Mesenchymal stem cell (in vitro differentiated cells and primary cell): ENCODE data around the gene SLC16A10.
A peak's percentile ranks its signal among the peaks of the same experiment; 100 is the strongest.

Experiments
- DNase-seq: peaks from one replicate; pipeline ENCODE4 v3.0.0-alpha.2; 2013
- H2AFZ ChIP-seq: one replicate; pipeline ENCODE4 v1.6.1; 2013; ENCODE audit warnings: low read depth, mild to moderate bottlenecking, control low read depth, inconsistent platforms, low read length, moderate library complexity
- H2AK5ac ChIP-seq: 2 replicates; pipeline ENCODE4 v1.6.1; 2013; ENCODE audit warnings: low read length, moderate library complexity, mild to moderate bottlenecking, inconsistent platforms; ENCODE audit not compliant: severe bottlenecking
- H2BK120ac ChIP-seq: one replicate; pipeline ENCODE4 v1.6.1; 2013; ENCODE audit warnings: low read depth, mild to moderate bottlenecking, inconsistent platforms, low read length, moderate library complexity
- H2BK12ac ChIP-seq, 2 experiments: one replicate each; pipeline ENCODE4 v1.6.1; 2013; ENCODE audit warnings: inconsistent platforms in 2 of 2, low read length in 2 of 2, mild to moderate bottlenecking in 2 of 2, moderate library complexity in 2 of 2, control low read depth in 1 of 2
- H2BK15ac ChIP-seq: one replicate; pipeline ENCODE4 v1.6.1; 2013; ENCODE audit warnings: mild to moderate bottlenecking, low read depth, inconsistent platforms; ENCODE audit not compliant: poor library complexity, severe bottlenecking
- H2BK5ac ChIP-seq: 2 replicates; pipeline ENCODE4 v1.6.1; 2013; ENCODE audit warnings: low read depth, mild to moderate bottlenecking, low read length, control low read depth, inconsistent platforms; ENCODE audit not compliant: poor library complexity, severe bottlenecking
- H3K14ac ChIP-seq, 2 experiments: one replicate each; pipeline ENCODE4 v1.6.1; 2013; ENCODE audit warnings: inconsistent platforms in 2 of 2, low read length in 2 of 2, control low read depth in 1 of 2, mild to moderate bottlenecking in 1 of 2, moderate library complexity in 1 of 2
- H3K18ac ChIP-seq, 2 experiments: one replicate each; pipeline ENCODE4 v1.6.1; 2013; ENCODE audit warnings: inconsistent platforms in 2 of 2, low read length in 2 of 2, control low read depth in 1 of 2, low read depth in 1 of 2, mild to moderate bottlenecking in 1 of 2
- H3K23ac ChIP-seq, 2 experiments: one replicate each; pipeline ENCODE4 v1.6.1; 2013; ENCODE audit warnings: inconsistent platforms in 2 of 2, low read length in 2 of 2, mild to moderate bottlenecking in 2 of 2, moderate library complexity in 2 of 2, control low read depth in 1 of 2
- H3K27ac ChIP-seq: 2 replicates; pipeline ENCODE4 v1.5.1; 2013; ENCODE audit warnings: mild to moderate bottlenecking, moderate library complexity, low read length, control low read depth, inconsistent platforms; ENCODE audit not compliant: poor library complexity, severe bottlenecking
- H3K27me3 ChIP-seq, 2 experiments: 2 replicates each; pipeline versions ENCODE4 v1.6.1 to v1.7.0; 2013; ENCODE audit warnings: low read length in 2 of 2, mild to moderate bottlenecking in 2 of 2, moderate library complexity in 2 of 2, control low read depth in 1 of 2, inconsistent platforms in 1 of 2; ENCODE audit not compliant: control insufficient read depth in 1 of 2, insufficient read depth in 1 of 2
- H3K36me3 ChIP-seq, 2 experiments: 2 replicates each; pipeline versions ENCODE4 v1.6.1 to v1.7.0; 2013; ENCODE audit warnings: low read length in 2 of 2, control low read depth in 1 of 2, inconsistent platforms in 1 of 2, low read depth in 1 of 2, mild to moderate bottlenecking in 1 of 2; ENCODE audit not compliant: insufficient read depth in 2 of 2, control insufficient read depth in 1 of 2
- H3K4ac ChIP-seq, 2 experiments: one replicate each; pipeline ENCODE4 v1.6.1; 2013; ENCODE audit warnings: inconsistent platforms in 2 of 2, low read length in 2 of 2, mild to moderate bottlenecking in 2 of 2, moderate library complexity in 2 of 2, control low read depth in 1 of 2, low read depth in 1 of 2
- H3K4me1 ChIP-seq: 2 replicates; pipeline ENCODE4 v1.6.1; 2013; ENCODE audit warnings: low read depth, low read length, control low read depth; ENCODE audit not compliant: control insufficient read depth, insufficient read depth
- H3K4me2 ChIP-seq: 2 replicates; pipeline ENCODE4 v1.6.1; 2013; ENCODE audit warnings: low read length, mild to moderate bottlenecking, inconsistent platforms; ENCODE audit not compliant: poor library complexity, severe bottlenecking
- H3K4me3 ChIP-seq, 2 experiments: 2 replicates each; pipeline versions ENCODE4 v1.5.1 to v1.7.0; 2013; ENCODE audit warnings: low read length in 2 of 2, mild to moderate bottlenecking in 2 of 2, control low read depth in 1 of 2, low read depth in 1 of 2; ENCODE audit not compliant: insufficient read depth in 1 of 2
- H3K79me1 ChIP-seq: replicated peaks from 2 replicates; pipeline ENCODE4 v1.6.1; 2013; ENCODE audit warnings: mild to moderate bottlenecking, control low read depth, low read length, inconsistent platforms; ENCODE audit not compliant: poor library complexity, severe bottlenecking
- H3K9ac ChIP-seq: 2 replicates; pipeline ENCODE4 v1.7.0; 2013; ENCODE audit warnings: mild to moderate bottlenecking, low read length, moderate library complexity
- H3K9me3 ChIP-seq: 2 replicates; pipeline ENCODE4 v1.7.0; 2013; ENCODE audit warnings: mild to moderate bottlenecking, low read length; ENCODE audit not compliant: control insufficient read depth
- H4K8ac ChIP-seq: one replicate; pipeline ENCODE4 v1.6.1; 2013; ENCODE audit warnings: inconsistent platforms, mild to moderate bottlenecking, low read length, moderate library complexity
- H4K91ac ChIP-seq: one replicate; pipeline ENCODE4 v1.6.1; 2013; ENCODE audit warnings: mild to moderate bottlenecking, low read length, inconsistent platforms
- WGBS: methylation state at CpG from one replicate; pipeline ENCODE4 v1.1.7; 2013; ENCODE audit warnings: mixed read lengths; 5-methylcytosine and 5-hydroxymethylcytosine counted together

Gene SLC16A10

DNA sequence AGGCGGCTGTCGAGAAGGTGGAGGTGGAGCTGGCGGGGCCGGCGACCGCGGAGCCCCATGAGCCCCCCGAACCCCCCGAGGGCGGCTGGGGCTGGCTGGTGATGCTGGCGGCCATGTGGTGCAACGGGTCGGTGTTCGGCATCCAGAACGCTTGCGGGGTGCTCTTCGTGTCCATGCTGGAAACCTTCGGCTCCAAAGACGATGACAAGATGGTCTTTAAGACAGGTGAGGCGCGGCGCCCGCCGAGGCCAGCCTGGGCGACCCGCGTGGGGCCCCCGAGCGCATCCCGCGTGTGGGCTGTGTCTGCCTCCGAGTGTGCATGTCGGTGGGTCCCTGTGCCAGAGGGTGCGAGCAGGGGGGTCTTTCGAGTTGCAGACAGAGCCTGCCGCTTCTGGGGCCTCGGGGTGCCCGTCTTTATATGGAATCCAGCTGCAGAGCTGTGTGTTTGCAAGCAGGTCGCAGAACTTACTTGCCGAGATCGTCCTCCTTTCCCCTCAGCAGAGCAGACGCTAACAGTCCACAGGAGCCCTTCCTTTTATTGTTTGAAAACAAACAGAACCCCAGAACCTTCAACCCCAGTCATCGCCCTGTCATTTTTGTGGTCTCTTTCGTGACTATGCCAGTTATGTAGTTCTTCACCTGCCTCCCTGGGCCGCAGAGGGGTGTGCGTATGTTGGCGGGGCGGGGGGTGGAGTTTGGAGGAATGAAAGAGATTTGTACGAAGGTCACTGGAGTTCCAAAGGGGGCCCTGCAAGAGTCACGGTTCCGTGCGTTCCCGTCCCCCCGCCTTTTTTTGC, 766 bp downstream of the SLC16A10 start:
- Histone ChIP-seq H2AFZ (no peak overlapping the region), H2BK15ac (no peak overlapping the region), H3K4me2 (peak overlapping the region; percentile 55), H2BK5ac (no peak overlapping the region), H3K4me1 (peaks cover 12% of the 10 kb centered on the region), H3K27me3 (peaks cover 15 to 73% of the 10 kb centered on the region in 2 experiments), H3K27ac (no peak overlapping the region), H4K91ac (no peak overlapping the region), H3K23ac (peak overlapping the region in 1 of 2 experiments; percentile 34), H3K36me3 (no peaks in the 10 kb centered on the region), H2AK5ac (no peak overlapping the region), H3K9me3 (no peaks in the 10 kb centered on the region), H3K14ac (no peak overlapping the region), H4K8ac (no peak overlapping the region), H3K4me3 (peak overlapping the region; percentile 44 to 63), H3K9ac (no peak overlapping the region), H3K18ac (no peak overlapping the region), H3K79me1 (no peaks in the 10 kb centered on the region), H2BK12ac (no peak overlapping the region), H3K4ac (no peak overlapping the region), H2BK120ac (no peak overlapping the region)
- DNase-seq = peak; percentile 10
- WGBS = 2% methylated on average over 54 of the region's 54 CpGs

DNA sequence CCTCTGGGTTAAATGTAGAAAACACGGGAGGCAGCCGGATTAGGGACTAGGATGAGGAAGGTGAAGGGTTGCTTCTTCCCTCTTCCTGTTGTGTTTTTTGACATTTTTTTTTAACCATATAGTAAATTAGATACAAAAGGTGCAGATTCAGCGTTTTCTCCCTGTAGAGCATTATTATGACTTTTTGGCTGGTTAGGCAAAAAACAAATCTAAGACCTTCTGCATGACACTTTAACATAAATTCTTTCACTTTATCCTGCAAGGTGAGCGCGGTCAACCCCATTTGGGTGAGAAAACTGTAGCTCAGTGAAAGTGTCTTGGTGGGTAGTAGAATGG, 1.3 kb downstream of the SLC16A10 start:
- Histone ChIP-seq H3K14ac (no peak overlapping the region), H3K36me3 (no peaks in the 10 kb centered on the region), H3K9ac (no peak overlapping the region), H4K8ac (no peak overlapping the region), H3K79me1 (no peaks in the 10 kb centered on the region), H3K4me3 (no peak overlapping the region), H2BK12ac (no peak overlapping the region), H4K91ac (no peak overlapping the region), H3K27me3 (peaks cover 15 to 77% of the 10 kb centered on the region in 2 experiments), H3K23ac (no peak overlapping the region), H2BK5ac (no peak overlapping the region), H3K4me1 (peaks cover 12% of the 10 kb centered on the region), H2AFZ (no peak overlapping the region), H2BK15ac (no peak overlapping the region), H3K27ac (no peak overlapping the region), H2AK5ac (no peak overlapping the region), H3K18ac (no peak overlapping the region), H2BK120ac (no peak overlapping the region), H3K4me2 (peak overlapping the region; percentile 55), H3K9me3 (no peaks in the 10 kb centered on the region), H3K4ac (no peak overlapping the region)
- no peak for DNase-seq
- WGBS = 38% methylated on average over 2 of the region's 5 CpGs

DNA sequence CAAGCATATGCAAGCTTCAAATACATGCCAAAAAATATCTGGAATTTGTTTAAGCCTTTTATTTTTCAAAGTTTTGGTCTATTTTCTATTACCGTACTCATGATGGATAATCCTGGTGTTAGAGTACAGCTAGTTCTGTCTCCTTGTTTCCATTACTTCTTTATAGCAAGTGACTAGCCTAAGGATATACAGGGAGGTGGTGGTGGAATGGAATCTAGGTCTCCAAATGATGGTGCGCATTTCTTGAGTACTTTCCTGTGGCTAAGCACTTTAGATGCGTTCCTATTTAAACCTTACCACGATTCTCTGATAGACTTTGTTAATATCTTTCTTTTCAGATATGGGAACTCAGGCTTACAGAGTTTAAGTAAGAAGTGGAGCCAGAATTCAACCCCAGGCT, 3.5 kb downstream of the SLC16A10 start:
- Histone ChIP-seq H3K79me1 (no peaks in the 10 kb centered on the region), H3K9ac (no peak overlapping the region), H3K27ac (no peak overlapping the region), H2BK15ac (no peak overlapping the region), H2AFZ (no peak overlapping the region), H3K4me3 (no peak overlapping the region), H2AK5ac (no peak overlapping the region), H4K8ac (no peak overlapping the region), H4K91ac (no peak overlapping the region), H3K36me3 (no peaks in the 10 kb centered on the region), H3K4me2 (no peak overlapping the region), H2BK12ac (no peak overlapping the region), H2BK120ac (no peak overlapping the region), H3K4me1 (peaks cover 12% of the 10 kb centered on the region), H3K23ac (no peak overlapping the region), H3K27me3 (peaks cover 15 to 70% of the 10 kb centered on the region in 2 experiments), H2BK5ac (no peak overlapping the region), H3K9me3 (no peaks in the 10 kb centered on the region), H3K14ac (no peak overlapping the region), H3K18ac (no peak overlapping the region), H3K4ac (no peak overlapping the region)
- 100% methylated on average over 2 of the region's 4 CpGs for WGBS
- DNase-seq = no peak

DNA sequence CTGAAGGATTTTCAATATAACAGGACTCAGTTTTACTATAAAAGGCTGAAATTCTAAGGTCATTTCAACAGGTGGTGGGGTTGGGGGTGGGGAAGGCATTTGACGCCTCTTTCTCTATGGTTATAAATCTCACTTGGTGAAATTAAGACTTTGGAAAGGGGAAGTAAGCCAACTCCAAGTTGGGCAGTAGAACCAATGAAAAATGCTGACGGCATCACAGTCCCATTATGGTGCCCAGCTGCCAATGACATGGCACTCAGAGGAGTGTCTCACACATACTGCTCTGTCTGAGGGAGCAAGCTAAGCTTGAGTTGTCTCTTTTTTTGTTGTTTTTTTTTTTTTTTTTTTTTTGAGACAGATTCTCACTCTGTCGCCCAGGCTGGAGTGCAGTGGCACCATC, 4.7 kb downstream of the SLC16A10 start:
- no peak for DNase-seq
- 78% methylated on average over 3 of the region's 3 CpGs for WGBS

More for the DNA sequence above, 4.7 kb downstream of the SLC16A10 start:
- no peak overlapping the region for H3K4me2 ChIP-seq
- no peak overlapping the region for H3K4ac ChIP-seq
- no peak overlapping the region for H2BK120ac ChIP-seq
- H3K36me3 ChIP-seq = no peaks in the 10 kb centered on the region
- H3K14ac ChIP-seq = no peak overlapping the region
- no peak overlapping the region for H2AFZ ChIP-seq
- peaks cover 14% of the 10 kb centered on the region for H3K4me1 ChIP-seq
- peaks cover 11 to 63% of the 10 kb centered on the region in 2 experiments for H3K27me3 ChIP-seq
- no peak overlapping the region for H4K8ac ChIP-seq
- no peak overlapping the region for H3K23ac ChIP-seq
- H3K18ac ChIP-seq = no peak overlapping the region
- H2BK12ac ChIP-seq = no peak overlapping the region
- no peak overlapping the region for H3K4me3 ChIP-seq
- no peak overlapping the region for H4K91ac ChIP-seq
- no peaks in the 10 kb centered on the region for H3K79me1 ChIP-seq
- no peak overlapping the region for H3K27ac ChIP-seq
- no peak overlapping the region for H3K9ac ChIP-seq
- no peak overlapping the region for H2BK5ac ChIP-seq
- H2BK15ac ChIP-seq = no peak overlapping the region
- no peaks in the 10 kb centered on the region for H3K9me3 ChIP-seq
- H2AK5ac ChIP-seq = no peak overlapping the region
